RPMI7951 (cell line): Measurements from ENCODE around the gene CERKL. TPM values are rescaled to one million over a fixed set of nuclear protein-coding genes. Genes with fewer than 3 reads are reported as not detected.

Experiments used
- DNase-seq: peaks from one replicate; pipeline ENCODE4 v3.0.0-alpha.2; 2012; ENCODE audit warnings: low read depth
- total RNA-seq: library from RNA; depleted of rRNA; stranded (reverse); fragments of >200 nt; shearing (Covaris generic); gene quantifications from 2 replicates; pipeline ENCODE4 v1.2.3, GENCODE V29; 2014

The CERKL gene
- total RNA-seq, 1 experiment from 2014 or later, result 0.12 TPM

DNA sequence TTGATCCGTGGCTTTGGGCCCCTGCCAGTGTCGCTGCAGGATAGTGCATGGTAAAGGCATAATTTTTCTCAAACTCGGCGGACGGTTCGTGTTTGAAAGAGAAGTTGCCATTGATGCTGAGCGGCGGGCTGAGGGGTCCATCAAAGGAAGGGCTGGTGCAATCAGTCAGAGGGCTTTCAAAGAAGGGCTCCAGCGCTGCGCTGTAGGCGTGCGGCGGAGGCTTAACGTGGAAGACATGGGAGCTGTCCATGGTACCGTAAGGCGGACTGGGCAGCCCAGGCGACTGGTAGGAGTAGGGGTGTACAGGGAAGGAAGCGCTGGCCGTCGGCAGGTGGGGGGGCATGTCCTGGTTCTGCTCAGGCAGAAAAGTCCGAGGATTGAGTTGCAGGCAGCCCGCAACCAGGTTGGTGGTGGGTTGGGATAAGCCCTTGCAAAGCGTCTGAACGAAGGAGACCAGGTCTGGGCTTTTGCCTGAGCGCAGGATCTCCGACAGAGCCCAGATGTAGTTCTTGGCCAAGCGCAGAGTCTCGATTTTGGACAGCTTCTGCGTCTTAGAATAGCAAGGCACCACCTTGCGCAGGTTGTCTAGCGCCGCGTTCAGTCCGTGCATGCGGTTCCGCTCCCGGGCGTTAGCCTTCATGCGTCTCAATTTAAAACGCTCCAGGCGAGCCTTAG is 21.1 kb upstream of the CERKL start:
- DNase-seq, result peak; percentile 66

DNA sequence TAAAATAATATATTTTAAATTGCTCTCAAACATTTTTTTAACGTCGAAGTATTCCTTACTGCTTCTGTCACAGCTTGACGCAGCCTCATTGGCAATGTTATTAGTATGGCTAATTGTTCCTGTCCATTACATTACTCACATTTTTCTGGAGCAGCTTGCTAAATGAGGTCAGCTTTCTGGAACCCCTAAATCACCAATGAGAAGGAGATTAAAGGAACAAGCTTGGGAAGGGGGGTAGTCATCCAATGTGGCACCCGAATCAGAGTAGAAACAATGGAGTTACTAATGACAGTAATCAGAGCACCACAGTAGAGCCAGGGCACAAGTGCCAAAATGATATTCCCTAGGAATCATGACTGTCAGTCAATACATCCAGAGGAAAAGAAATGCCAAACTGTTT is 18.3 kb upstream of the CERKL start:
- no peak for DNase-seq

DNA sequence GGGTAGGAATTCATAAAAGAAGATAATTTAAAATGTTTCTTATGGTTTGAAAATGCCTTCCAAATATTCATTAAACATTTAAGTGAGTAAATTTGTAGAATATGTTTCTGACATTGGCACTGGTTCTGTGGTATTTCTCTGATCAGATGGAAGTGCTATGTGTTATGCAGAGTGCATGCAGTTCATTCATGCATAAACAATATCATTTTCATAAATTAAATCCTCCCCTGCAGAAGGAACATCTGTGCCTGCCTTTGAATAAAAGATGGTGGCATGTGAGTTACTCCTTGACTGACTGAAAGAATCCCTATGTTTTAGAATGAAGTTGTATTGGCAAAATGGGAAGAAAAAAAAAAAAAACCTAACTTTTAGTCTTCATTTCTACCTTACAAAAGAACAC is 17.6 kb upstream of the CERKL start:
- DNase-seq, result no peak

DNA sequence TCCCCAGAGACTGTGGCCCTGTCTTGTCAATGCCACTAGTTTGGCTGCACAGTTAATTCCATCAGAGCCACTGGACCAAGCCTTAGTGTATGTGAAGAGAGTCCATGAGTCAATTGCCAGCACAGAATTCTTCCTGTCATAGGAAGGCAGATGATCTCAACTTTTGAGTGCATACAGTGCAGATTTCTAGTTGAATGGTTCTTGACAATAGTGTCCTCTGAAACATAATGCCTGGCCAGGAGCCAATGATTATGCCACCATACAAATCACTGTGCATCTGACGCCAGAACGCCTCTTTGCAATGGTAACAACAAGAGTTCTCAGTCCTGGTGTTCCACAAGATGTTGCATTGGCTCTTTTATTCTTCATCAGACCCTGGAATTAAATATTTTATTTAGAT is 16.3 kb upstream of the CERKL start:
- no peak for DNase-seq

DNA sequence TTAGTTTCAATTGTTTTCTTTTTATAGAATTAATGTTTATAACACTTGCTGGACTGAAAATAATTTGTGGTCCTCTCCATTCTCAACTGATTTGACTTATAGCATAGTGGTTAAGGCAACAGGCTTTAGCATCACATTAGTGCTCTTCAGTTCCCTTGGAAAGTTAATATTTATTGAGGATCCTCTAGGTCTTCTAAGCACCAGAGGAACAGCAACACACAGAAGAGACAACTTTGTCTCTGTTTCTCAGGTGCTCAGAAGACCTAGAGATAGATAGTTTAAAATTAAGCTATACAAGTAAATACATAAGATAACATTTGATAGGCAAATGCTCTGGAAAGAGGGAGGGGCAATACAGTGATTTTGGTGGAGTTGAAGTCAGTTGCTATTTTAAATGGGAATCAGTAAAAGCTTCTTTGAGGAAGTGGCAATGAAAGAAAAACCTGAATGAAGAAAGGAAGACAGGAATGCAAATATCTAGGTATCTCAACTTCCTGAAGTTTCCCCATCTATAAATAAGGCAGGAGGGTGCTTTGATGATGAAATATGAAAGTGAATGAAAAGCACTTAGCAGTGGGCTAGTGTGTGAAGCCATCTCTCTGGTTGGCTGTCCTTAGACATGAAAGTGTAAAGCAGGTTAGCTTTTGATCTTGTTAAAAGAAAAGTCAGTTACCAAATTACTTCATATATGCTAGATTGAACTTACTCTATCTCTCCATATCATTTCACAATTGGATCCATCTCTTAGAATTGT is 15.5 kb upstream of the CERKL start:
- no peak for DNase-seq

DNA sequence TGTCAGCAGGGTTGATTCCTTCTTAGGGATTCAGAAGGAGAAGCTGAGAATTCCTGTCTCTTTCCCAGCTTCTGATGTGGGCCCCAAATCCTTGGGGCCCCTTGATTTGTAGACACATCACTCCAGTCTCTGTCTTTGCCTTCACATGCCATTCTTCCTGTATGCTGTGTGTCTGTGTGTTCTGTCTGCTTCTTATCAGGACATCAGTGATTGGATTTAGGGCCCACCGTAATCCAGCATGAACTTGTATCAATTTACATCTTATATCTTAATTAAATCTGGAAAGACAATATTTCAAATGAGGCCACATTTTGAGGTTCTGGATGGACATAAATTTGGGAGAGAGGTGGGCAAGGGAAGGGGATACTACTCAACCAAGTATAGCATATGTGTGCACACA is 13.7 kb upstream of the CERKL start:
- DNase-seq, result no peak

DNA sequence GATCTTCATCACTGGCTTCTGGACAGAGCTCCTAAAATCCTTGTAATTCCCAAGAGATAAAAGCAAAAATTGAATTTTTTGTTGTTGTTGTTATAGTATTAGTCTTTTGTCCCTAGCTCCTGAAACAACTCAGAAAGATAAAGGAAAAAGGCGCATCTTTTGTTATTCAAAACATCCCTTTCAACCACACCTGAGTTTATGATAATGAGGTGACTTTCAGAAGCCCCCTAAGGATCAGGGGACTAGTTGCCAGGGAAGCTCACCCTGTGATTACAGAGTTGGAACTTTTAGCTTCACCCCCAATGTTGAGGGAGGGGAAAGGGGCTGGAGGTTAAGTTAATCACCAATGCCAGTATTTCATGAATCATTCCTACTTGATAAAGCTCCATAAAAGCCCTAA is 10.3 kb upstream of the CERKL start:
- no peak for DNase-seq

DNA sequence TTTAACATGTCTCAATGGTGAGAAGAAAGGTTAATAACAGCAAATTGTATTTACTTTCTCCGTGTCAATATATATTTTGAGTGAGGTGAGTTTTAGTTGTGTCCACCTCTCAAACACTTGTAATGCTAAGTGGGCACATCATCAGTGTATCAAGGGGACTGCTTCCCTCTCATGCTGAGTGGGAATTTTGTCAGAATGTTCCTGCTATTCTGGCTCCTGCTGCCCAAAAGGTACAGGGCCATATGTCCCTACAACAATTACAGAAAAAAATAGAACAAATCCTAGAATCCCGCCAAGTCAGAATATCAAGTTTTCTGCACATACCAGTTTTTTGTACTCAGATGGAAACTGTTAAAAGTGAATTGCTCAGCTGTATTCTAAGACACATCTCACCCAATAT is 5.4 kb upstream of the CERKL start:
- no peak for DNase-seq

DNA sequence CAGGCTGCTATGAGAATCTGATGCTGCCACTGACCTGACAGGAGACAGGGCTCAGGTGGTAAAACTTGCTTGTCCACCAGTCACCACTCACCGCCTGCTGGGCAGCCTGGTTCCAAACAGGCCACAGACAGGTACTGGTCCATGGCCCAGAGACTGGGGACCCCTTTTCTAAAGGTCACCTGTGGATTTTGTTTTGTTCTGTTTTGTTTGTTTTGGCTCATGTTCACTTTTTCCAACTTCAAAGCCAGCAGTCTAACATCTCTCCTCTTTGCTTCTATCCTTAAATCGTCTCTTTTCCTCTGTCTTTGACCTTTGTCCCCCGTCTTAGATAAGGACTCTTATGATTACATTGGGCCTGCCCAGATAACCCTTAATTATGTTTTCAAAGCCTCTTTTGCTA is 3.3 kb upstream of the CERKL start:
- no peak for DNase-seq

DNA sequence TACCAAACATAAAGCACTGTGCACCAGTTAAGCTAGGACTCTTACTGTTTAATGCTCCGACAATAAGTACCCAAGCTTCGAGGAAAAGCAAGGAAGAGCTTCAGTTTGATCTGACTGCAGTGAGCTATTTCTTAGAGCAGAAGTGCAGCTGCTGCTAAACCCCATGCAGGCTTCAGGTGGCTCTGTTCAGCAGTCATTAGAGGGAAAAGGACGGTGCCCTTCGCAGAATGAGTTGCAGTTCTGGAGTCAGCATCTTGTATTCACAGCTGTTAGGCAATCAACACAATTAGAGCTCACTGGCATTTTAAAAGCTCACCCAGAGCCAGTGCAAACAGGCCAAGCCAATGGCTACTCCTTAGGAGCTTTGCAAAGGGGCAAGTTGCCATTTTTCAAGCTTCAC is 1.5 kb upstream of the CERKL start:
- DNase-seq, result no peak

DNA sequence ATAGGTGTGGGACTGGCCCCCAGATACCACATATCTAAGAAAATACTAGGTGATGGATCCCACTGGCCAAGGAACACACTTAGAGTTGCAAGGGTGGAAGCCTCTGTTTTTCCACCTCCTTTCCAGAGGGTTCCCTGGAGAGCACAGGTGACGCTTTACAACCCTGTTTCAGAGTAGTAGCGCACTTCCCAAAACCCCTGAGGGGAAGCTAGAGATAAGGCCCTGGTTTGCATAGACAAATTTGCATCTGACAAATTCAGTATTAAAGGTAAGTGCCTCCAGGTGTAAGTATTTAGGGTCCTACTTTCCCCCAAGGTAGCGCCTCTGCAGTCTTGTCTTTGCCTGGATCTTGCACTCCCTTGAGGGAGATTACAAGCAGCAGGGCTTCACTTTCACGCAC is 474 bp upstream of the CERKL start:
- DNase-seq, result no peak

DNA sequence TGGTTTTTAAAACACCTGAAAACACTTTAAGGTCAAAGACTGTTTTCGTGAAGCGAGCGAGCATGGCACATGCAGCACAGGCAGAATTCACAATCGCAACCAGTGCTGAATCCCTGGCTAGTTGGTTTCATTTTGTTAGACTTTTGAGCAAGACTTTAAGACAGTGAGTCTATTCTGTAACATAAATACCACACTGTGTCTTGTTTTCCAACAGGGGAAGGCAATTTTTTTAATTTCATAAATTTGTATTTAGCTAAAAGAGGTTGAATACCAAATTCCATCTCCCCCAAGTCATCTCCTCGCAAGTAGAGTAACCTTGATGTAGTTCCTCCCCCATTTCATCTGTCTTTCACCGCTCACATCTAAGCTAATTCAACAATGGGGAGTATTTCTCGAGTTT is 1.4 kb downstream of the CERKL start:
- no peak for DNase-seq

DNA sequence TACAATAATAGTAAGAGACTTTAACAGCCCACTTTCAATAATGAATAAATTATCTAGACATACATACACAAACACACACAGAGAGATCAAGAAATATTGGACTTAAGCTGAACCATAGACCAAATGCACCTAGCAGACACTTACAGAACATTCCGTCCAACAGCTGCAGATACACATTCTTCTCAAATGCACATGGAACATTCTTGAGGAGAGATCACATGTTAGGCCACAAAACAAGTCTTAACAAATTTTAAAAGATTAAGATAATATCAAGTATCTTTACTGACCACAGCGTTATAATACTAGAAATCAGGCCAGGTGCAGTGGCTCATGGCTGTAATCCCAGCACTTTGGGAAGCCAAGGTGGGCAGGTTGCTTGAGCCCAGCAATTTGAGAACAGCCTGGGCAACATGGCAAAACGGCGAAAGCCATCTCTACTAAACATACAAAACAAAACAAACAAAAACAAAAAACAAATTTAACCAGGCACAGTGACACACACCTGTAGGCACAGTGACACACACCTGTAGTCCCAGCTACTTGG is 7.4 kb downstream of the CERKL start:
- DNase-seq, result no peak

DNA sequence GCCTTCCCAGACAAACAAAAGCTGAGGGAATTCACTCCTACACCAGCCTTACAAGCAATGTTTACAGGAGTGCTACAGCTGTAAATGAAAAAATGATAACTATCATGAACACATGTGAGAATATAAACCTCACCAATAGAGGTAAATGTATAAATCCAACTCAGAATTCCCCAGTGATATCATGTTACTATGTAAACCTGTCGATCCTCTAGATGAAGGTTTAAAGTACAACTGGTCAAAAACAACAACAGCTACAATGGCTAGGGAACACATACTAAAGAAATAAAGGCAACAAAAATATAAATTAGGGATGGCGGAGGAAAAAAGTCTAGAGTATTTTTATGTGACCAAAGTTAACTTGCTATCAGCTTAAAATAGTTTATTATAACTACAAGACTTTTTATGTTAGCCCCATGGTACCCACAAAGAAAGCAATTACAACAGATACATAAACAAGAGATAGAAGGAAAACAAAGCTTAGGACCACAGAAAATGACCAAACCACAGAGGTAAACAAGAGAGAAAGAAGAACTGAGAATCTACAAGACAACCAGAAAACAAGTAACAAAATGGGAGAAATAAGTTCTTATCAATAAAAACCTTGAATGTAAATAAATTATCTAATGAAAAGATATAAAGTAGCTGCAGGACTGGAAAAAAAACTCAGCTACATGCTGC is 8.3 kb downstream of the CERKL start:
- no peak for DNase-seq

DNA sequence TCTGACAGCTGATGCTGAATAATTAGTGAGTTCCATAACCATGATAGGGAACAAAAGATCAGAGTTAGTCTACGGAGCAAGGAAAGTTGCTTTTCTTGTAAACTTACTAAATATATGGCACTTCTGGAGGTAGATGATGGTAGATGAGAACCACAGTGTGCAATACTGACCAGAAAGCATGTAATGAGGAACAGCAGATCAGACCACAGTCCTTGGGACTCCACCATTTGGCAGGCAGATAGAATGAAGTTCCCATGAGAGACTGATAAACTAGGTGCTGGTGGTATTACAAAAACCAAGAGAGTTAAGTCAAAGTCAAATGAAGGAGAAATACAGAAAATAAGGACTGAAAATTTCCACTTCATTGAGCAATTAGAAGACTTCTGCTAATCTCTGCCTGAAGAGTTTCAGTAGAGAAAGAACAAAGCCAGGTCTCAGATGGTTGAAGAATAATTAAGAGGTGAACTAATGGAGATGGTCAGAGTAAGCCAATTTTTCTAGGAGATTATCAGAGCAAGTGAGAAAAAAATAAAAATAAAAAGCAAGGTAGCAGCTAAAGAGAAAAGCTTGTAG is 10.4 kb downstream of the CERKL start:
- DNase-seq, result no peak

DNA sequence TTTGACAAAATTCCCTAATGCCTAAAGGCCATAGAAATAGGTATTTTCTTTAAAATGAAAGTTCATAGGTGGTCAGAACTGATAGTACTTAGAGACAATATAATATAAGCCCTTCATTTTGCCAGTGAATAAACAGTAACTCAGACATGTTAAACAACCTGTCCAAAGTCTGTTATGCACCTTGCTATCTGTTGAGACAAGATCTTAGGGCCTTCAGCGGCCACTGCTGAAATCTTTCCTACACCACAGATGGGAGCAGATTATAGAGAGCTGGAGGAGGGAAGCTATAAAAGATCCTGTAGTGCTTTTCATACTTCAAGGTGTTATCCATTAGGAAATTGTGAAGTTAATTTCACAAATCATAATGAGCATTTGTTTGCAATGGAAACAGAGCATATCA is 13.8 kb downstream of the CERKL start:
- DNase-seq, result no peak

DNA sequence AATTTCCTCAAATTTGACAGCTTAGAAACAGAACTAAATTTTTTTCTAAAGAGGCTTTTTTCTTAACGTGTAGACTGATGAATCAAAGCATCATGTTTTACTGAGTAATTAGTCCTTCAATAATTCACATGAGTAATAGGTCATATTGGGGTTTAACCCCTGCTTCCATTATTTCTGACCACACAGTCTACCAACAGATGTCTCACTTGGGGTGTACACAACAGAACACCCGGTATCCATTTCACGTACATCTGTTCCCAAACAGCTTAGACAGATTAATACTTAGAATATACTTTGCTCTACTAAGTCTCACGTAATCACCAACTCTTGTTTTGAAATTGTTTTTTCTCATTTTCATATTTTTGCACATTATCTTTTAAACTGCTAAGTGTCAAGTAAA is 14.8 kb downstream of the CERKL start:
- peak; percentile 16 for DNase-seq

DNA sequence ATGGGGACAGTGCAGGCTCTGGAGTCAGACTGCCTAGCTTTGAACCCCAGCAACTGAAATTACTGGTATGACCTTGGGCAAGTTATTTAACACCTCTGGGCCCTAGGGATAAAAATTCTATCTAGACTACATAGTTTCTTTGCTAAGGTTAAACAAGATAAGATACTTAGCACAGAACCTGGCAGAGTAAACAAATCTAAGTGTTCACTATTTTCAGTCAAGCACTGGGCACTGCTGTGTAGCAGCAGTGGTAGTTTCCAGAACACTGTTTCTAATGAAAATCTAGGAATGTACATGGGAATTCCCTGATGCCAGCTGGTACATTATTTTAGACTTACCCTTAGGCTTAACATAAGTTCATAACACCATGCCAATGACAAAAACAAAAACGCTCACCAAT is 17.2 kb downstream of the CERKL start:
- no peak for DNase-seq

DNA sequence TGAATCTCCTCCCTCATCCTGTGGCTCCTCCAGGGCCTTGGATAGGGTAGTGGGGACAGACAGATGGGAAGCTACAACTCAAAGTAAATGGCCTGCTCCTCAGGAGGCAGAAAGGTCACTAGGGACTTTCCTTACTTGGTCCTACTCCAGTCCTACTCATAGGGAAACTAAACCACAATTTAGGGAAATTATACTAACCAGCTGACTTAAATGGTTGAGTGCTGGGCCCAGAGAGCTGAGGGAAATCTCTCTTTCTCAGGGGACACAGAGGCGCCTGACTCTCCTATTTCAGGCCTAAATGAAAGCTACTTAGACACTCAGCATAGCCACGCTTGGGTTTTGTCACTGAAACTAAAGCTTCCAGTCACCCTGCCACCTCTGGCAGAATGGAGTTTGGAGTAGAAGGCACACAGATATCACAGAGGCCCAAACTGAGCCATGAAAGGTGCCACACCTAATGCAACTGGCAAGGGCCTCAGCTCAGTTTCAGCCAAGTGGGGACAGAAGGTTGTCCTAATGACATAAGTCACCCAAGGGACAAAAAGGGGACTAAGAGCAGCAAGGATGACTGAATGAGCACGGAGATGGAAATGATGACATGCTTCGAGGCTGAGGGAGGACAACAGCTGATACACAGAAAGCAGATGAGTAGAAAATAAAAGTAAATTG is 24.0 kb downstream of the CERKL start:
- DNase-seq, result no peak

DNA sequence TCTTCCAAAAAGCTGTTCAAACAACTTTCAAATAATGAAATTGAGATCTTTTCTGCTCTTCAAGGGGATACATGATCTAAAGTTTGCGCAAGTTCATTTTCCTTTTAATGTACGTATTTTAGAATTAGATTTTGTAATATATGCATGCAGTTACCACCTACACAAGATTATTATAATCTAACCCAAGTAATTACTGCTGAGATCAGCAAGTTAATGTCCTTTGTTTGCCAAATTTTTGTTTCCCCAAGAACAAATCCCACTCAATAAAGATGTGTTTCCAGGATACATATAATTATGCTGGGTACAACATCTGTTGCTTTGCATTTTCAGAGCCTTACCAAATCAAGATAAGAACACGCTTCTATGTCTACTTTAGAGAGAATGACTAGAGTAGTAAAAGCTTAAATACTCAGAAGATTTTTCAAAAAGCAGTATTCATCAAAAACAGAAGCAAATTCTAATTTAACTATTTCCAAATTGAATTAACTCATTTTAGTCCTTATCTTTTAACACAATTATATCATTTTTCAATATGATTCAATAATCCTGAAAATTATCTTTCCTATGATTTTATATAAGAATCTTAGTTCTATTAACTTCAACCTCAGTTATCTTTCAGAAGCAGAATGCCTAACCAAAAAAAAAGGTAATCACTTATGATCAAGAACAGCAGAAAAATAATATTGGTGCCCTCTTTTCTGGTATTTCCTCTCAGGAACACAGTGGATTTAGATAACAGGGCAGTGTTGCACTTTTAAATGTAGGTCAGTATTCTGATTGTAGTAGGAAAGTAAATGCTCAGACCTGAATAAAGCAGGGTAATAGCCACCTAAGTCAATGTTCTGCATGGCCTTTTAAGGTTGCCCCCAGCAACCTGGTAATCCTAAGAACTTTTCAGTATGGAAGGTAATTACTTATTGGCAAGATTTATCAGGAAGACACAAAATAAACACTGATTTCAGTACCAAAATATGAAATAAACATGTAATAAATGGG is 28.0 kb downstream of the CERKL start:
- no peak for DNase-seq

DNA sequence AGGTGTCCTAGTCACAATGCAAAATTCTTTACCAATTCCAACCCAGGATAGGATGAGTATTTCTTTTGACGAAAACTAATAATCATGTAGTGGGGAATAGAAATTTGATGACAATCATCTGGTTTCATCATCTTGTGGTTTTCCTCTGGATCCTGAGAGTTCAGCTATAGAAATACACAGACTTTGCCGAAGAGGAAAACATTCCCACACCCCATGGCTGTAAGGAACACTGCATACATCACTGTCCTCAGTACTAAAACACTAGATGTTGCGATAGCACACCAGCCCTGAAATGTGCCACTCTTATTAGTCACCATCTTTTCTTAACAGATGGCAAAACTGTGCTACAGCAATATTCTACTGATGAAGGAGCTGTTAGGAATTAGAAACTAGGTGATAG is 29.4 kb downstream of the CERKL start:
- no peak for DNase-seq
